T-helper 9 cell (primary cell): Measurements from ENCODE around the gene EBI3.
A peak's percentile ranks its signal among the peaks of the same experiment; 100 is the strongest.
"Not testable (repeated sequence)": the region's sequence is repeated elsewhere in the genome, so short reads cannot be mapped to it uniquely, and the experiment has no call there.

Source experiments
- DNase-seq: peaks from one replicate; pipeline ENCODE4 v3.0.0-alpha.2; 2020

EBI3 gene

GRCh38 chr19:4200940-4201542 lies 28.3 kb upstream of the EBI3 start:
- DNase-seq, result no peak

- no peak for DNase-seq
These were observed 27.5 kb upstream of the EBI3 start for GRCh38 chr19:4201798-4202197.

- no peak for DNase-seq
These were observed 22.4 kb upstream of the EBI3 start for GRCh38 chr19:4206818-4207484.

GRCh38 chr19:4208385-4209094 lies 20.8 kb upstream of the EBI3 start:
- DNase-seq, result no peak

GRCh38 chr19:4210166-4210731 lies 19.1 kb upstream of the EBI3 start:
- DNase-seq, result no peak

- no peak for DNase-seq
These were observed 16.2 kb upstream of the EBI3 start for GRCh38 chr19:4213116-4213515.

GRCh38 chr19:4215807-4216206 lies 13.5 kb upstream of the EBI3 start:
- no peak for DNase-seq

- no peak for DNase-seq
These were observed 12.5 kb upstream of the EBI3 start for GRCh38 chr19:4216846-4217245.

- DNase-seq, result no peak
These were observed 11.7 kb upstream of the EBI3 start for GRCh38 chr19:4217429-4218264.

GRCh38 chr19:4218523-4218922 lies 10.8 kb upstream of the EBI3 start:
- DNase-seq, result not testable (repeated sequence)

- DNase-seq, result no peak
These were observed 9.1 kb upstream of the EBI3 start for GRCh38 chr19:4220188-4220587.

- DNase-seq, result no peak
These were observed 4.9 kb upstream of the EBI3 start for GRCh38 chr19:4224470-4224869.

- no peak for DNase-seq
These were observed 3.4 kb upstream of the EBI3 start for GRCh38 chr19:4225885-4226284.

- no peak for DNase-seq
These were observed 1.6 kb upstream of the EBI3 start for GRCh38 chr19:4227771-4228170.

- no peak for DNase-seq
These were observed 551 bp upstream of the EBI3 start for GRCh38 chr19:4228765-4229178.

GRCh38 chr19:4230237-4230636 lies 914 bp downstream of the EBI3 start:
- not testable (repeated sequence) for DNase-seq

GRCh38 chr19:4231521-4231920 lies 2.2 kb downstream of the EBI3 start:
- not testable (repeated sequence) for DNase-seq

- DNase-seq, result not testable (repeated sequence)
These were observed 2.8 kb downstream of the EBI3 start for GRCh38 chr19:4232139-4232538.

GRCh38 chr19:4232614-4233281 lies 3.4 kb downstream of the EBI3 start:
- no peak for DNase-seq

GRCh38 chr19:4233282-4233853 lies 4.0 kb downstream of the EBI3 start:
- DNase-seq, result peak; percentile 62

- no peak for DNase-seq
These were observed 5.0 kb downstream of the EBI3 start for GRCh38 chr19:4234142-4234861.
